IMR-90 (cell line): ENCODE data around the gene NLRC3. TPM values are rescaled to one million over a fixed set of nuclear protein-coding genes. Genes with fewer than 3 reads are reported as not detected.

ENCODE experiments used
- ATAC-seq: fragments of 200-7000 bp; cut with Tn5 transposase; 2 replicates; pipeline ENCODE4 v1.9.1; 2020; ENCODE audit warnings: low read depth, mild to moderate bottlenecking, moderate library complexity
- BruUV-seq: library from RNA; stranded (reverse); fragments of 400-500 nt; replicated peaks from 2 replicates; lab custom pipeline; 2021; lab: Mats Ljungman, UMichigan
- CTCF ChIA-PET: fragments of 300-600 bp; formaldehyde crosslinking; extraction: SDS; loops from one replicate; lab custom pipeline; 2021; ENCODE audit warnings: antibody characterized with exemption; lab: Yijun Ruan, JAX
- POLR2A ChIA-PET: fragments of 300-600 bp; sonication (Branson Sonifier 250); formaldehyde crosslinking; loops from one replicate; lab custom pipeline; 2022; ENCODE audit warnings: antibody characterized with exemption; ENCODE audit not compliant: unreplicated experiment; lab: Charles Lee
- DNase-seq: peaks from one replicate; pipeline ENCODE4 v3.0.0; 2013
- H2AFZ ChIP-seq: replicated peaks from 2 replicates; pipeline ENCODE3; 2013; ENCODE audit warnings: low read length, mild to moderate bottlenecking; ENCODE audit not compliant: poor library complexity
- H2AK5ac ChIP-seq: 2 replicates; pipeline ENCODE4 v1.6.1; 2013; ENCODE audit warnings: low read depth, low read length, inconsistent platforms
- H2AK9ac ChIP-seq: replicated peaks from 2 replicates; pipeline ENCODE3; 2013; ENCODE audit warnings: mild to moderate bottlenecking, low read depth, low read length, moderate library complexity; ENCODE audit not compliant: poor library complexity
- H2BK120ac ChIP-seq: 2 replicates; pipeline ENCODE4 v1.6.1; 2013; ENCODE audit warnings: low read depth, low read length, inconsistent platforms
- H2BK15ac ChIP-seq: 3 replicates; pipeline ENCODE4 v1.6.1; 2013; ENCODE audit warnings: low read depth, low read length, inconsistent platforms
- H2BK20ac ChIP-seq: 2 replicates; pipeline ENCODE4 v1.6.1; 2013; ENCODE audit warnings: low read depth, mild to moderate bottlenecking, inconsistent platforms, low read length, moderate library complexity
- H2BK5ac ChIP-seq: 2 replicates; pipeline ENCODE4 v1.6.1; 2013; ENCODE audit warnings: mild to moderate bottlenecking, low read depth, low read length, inconsistent platforms; ENCODE audit not compliant: poor library complexity, severe bottlenecking
- H3K14ac ChIP-seq: replicated peaks from 2 replicates; pipeline ENCODE4 v1.6.1; 2013; ENCODE audit warnings: low read depth, low read length, inconsistent platforms
- H3K18ac ChIP-seq: 2 replicates; pipeline ENCODE4 v1.6.1; 2013; ENCODE audit warnings: low read depth, low read length, control low read depth
- H3K23ac ChIP-seq: 2 replicates; pipeline ENCODE4 v1.6.1; 2013; ENCODE audit warnings: low read depth, low read length, inconsistent platforms
- H3K27ac ChIP-seq: 2 replicates; pipeline ENCODE4 v1.5.1; 2013; ENCODE audit warnings: mild to moderate bottlenecking, control low read depth, low read length; ENCODE audit not compliant: insufficient read depth
- H3K27me3 ChIP-seq: 2 replicates; pipeline ENCODE4 v1.6.1; 2013; ENCODE audit warnings: low read length; ENCODE audit not compliant: control insufficient read depth, insufficient read depth
- H3K36me3 ChIP-seq: 2 replicates; pipeline ENCODE4 v1.6.1; 2013; ENCODE audit warnings: low read length, mixed read lengths; ENCODE audit not compliant: control insufficient read depth, insufficient read depth
- H3K4ac ChIP-seq: 2 replicates; pipeline ENCODE4 v1.6.1; 2013; ENCODE audit warnings: low read depth, low read length, inconsistent platforms
- H3K4me1 ChIP-seq: 2 replicates; pipeline ENCODE4 v1.6.1; 2013; ENCODE audit warnings: low read length, mixed read lengths; ENCODE audit not compliant: control insufficient read depth, insufficient read depth
- H3K4me2 ChIP-seq: 2 replicates; pipeline ENCODE4 v1.6.1; 2013; ENCODE audit warnings: low read depth, mild to moderate bottlenecking, control low read depth, low read length, moderate library complexity
- H3K4me3 ChIP-seq: 2 replicates; pipeline ENCODE4 v1.5.1; 2013; ENCODE audit warnings: low read depth, mild to moderate bottlenecking, control low read depth, low read length, moderate library complexity; ENCODE audit not compliant: insufficient read depth
- H3K56ac ChIP-seq: 2 replicates; pipeline ENCODE4 v1.6.1; 2013; ENCODE audit warnings: low read length, inconsistent platforms; ENCODE audit not compliant: insufficient read depth; ENCODE audit errors: extremely low read depth
- H3K79me1 ChIP-seq, 2 experiments: 2 replicates each; pipeline ENCODE4 v1.6.1; 2013; ENCODE audit warnings: low read length in 2 of 2, inconsistent platforms in 1 of 2, low read depth in 1 of 2
- H3K9ac ChIP-seq: 2 replicates; pipeline ENCODE4 v1.6.1; 2013; ENCODE audit warnings: low read depth, low read length, control low read depth
- H3K9me1 ChIP-seq: 2 replicates; pipeline ENCODE4 v1.6.1; 2013; ENCODE audit warnings: low read length, inconsistent platforms; ENCODE audit not compliant: insufficient read depth
- H3K9me3 ChIP-seq: 2 replicates; pipeline ENCODE4 v1.6.1; 2013; ENCODE audit warnings: low read length; ENCODE audit not compliant: control insufficient read depth, insufficient read depth
- H4K20me1 ChIP-seq: 2 replicates; pipeline ENCODE4 v1.6.1; 2013; ENCODE audit warnings: low read length, inconsistent platforms; ENCODE audit not compliant: insufficient read depth
- H4K5ac ChIP-seq: 2 replicates; pipeline ENCODE4 v1.6.1; 2013; ENCODE audit warnings: mild to moderate bottlenecking, low read depth, low read length, control low read depth
- H4K8ac ChIP-seq, 2 experiments: 2 replicates each; pipeline ENCODE4 v1.6.1; 2013; ENCODE audit warnings: low read depth in 2 of 2, low read length in 2 of 2, control low read depth in 1 of 2, inconsistent platforms in 1 of 2
- H4K91ac ChIP-seq: 2 replicates; pipeline ENCODE4 v1.6.1; 2013; ENCODE audit warnings: low read depth, low read length, inconsistent platforms; ENCODE audit not compliant: insufficient read depth
- BHLHE40 ChIP-seq: fragments of 150-350 bp; IDR thresholded peaks from 2 replicates; pipeline ENCODE4 v1.6.1; 2016; ENCODE audit warnings: mild to moderate bottlenecking, low read depth, low read length
- CEBPB ChIP-seq: IDR thresholded peaks from 2 replicates; pipeline ENCODE4 v1.6.1; 2012; ENCODE audit warnings: low read depth, low read length, improper control_type of control experiment
- ELK1 ChIP-seq: fragments of 150-350 bp; IDR thresholded peaks from 2 replicates; pipeline ENCODE4 v1.6.1; 2016; ENCODE audit warnings: low read depth, mild to moderate bottlenecking, low read length, moderate library complexity, borderline replicate concordance
- FOS ChIP-seq: fragments of 150-350 bp; IDR thresholded peaks from 2 replicates; pipeline ENCODE4 v1.6.1; 2016; ENCODE audit warnings: low read depth, low read length
- MAFK ChIP-seq: IDR thresholded peaks from 2 replicates; pipeline ENCODE4 v1.6.1; 2012; ENCODE audit warnings: low read depth, low read length, improper control_type of control experiment
- MAZ ChIP-seq: IDR thresholded peaks from 2 replicates; pipeline ENCODE4 v1.6.1; 2012; ENCODE audit warnings: low read depth, mild to moderate bottlenecking, low read length, improper control_type of control experiment, moderate library complexity, borderline replicate concordance
- MXI1 ChIP-seq: IDR thresholded peaks from 2 replicates; pipeline ENCODE4 v1.6.1; 2012; ENCODE audit warnings: low read depth, mild to moderate bottlenecking, low read length, moderate library complexity, borderline replicate concordance
- NFE2L2 ChIP-seq: fragments of 150-350 bp; IDR thresholded peaks from 2 replicates; pipeline ENCODE4 v1.6.1; 2016; ENCODE audit warnings: low read depth, mild to moderate bottlenecking, low read length
- POLR2A ChIP-seq: IDR thresholded peaks from 2 replicates; pipeline ENCODE4 v1.6.1; 2012; ENCODE audit warnings: mild to moderate bottlenecking, low read depth, low read length
- RAD21 ChIP-seq: IDR thresholded peaks from 2 replicates; pipeline ENCODE4 v1.6.1; 2012; ENCODE audit warnings: low read length, improper control_type of control experiment
- RCOR1 ChIP-seq: IDR thresholded peaks from 2 replicates; pipeline ENCODE4 v1.6.1; 2012; ENCODE audit warnings: mild to moderate bottlenecking, low read length, improper control_type of control experiment; ENCODE audit not compliant: insufficient replicate concordance
- RFX5 ChIP-seq: IDR thresholded peaks from 2 replicates; pipeline ENCODE4 v1.8.0; 2012; ENCODE audit warnings: low read depth, mild to moderate bottlenecking, low read length, moderate library complexity
- SMC3 ChIP-seq: fragments of 150-350 bp; IDR thresholded peaks from 2 replicates; pipeline ENCODE4 v1.6.1; 2016; ENCODE audit warnings: low read depth, mild to moderate bottlenecking, antibody characterized with exemption, low read length, moderate library complexity
- USF2 ChIP-seq: fragments of 150-350 bp; IDR thresholded peaks from 2 replicates; pipeline ENCODE4 v1.6.1; 2017; ENCODE audit warnings: mild to moderate bottlenecking, antibody characterized with exemption, low read length, low read depth
- WGBS, 2 experiments: methylation state at CpG; one replicate each; pipeline versions ENCODE4 v1.1.5 to v1.1.7; 2013; ENCODE audit warnings: missing lambda C conversion rate in 2 of 2; ENCODE audit not compliant: insufficient read length in 1 of 2; ENCODE audit errors: extremely low coverage in 2 of 2; 5-methylcytosine and 5-hydroxymethylcytosine counted together
- dilution Hi-C: fragments of 300-500 bp; cut with HindIII; formaldehyde crosslinking; loops from one replicate; pipeline ENCODE4 v1.14.3; 2018; ENCODE audit warnings: low sequenced_read_pairs; ENCODE audit not compliant: unreplicated experiment
- in situ Hi-C: fragments of 300-500 bp; cut with MboI; formaldehyde crosslinking; loops from 3 replicates; pipeline ENCODE4 v1.14.3; 2019; ENCODE audit warnings: low sequenced_read_pairs, inconsistent platforms, mixed read lengths
- intact Hi-C: fragments of 100-400 bp; cut with micrococcal nuclease; formaldehyde crosslinking; loops from 2 replicates; pipeline ENCODE4 v1.10.0; 2022
- polyA plus RNA-seq, 3 experiments: library from polyadenylated mRNA; depleted of rRNA; stranded (reverse); fragments of >200 nt; gene quantifications; 2 replicates each; pipeline ENCODE4 v1.2.3, GENCODE V29; 2012; ENCODE audit warnings: low replicate concordance in 1 of 3
- total RNA-seq: library from RNA; depleted of rRNA; stranded (reverse); fragments of >200 nt; gene quantifications from 2 replicates; pipeline ENCODE4 v1.2.3, GENCODE V29; 2012
- TF ChIP-seq, protein P1 (sequence below): conservative IDR thresholded peaks from 2 replicates; pipeline ENCODE4 v1.5.1; 2012; ENCODE audit warnings: mild to moderate bottlenecking, low read depth, low read length, improper control_type of control experiment

NLRC3 gene
- total and polyA plus RNA-seq, 2 of the 4 experiments (the other 2 are of a cell fraction): not detected

DNA sequence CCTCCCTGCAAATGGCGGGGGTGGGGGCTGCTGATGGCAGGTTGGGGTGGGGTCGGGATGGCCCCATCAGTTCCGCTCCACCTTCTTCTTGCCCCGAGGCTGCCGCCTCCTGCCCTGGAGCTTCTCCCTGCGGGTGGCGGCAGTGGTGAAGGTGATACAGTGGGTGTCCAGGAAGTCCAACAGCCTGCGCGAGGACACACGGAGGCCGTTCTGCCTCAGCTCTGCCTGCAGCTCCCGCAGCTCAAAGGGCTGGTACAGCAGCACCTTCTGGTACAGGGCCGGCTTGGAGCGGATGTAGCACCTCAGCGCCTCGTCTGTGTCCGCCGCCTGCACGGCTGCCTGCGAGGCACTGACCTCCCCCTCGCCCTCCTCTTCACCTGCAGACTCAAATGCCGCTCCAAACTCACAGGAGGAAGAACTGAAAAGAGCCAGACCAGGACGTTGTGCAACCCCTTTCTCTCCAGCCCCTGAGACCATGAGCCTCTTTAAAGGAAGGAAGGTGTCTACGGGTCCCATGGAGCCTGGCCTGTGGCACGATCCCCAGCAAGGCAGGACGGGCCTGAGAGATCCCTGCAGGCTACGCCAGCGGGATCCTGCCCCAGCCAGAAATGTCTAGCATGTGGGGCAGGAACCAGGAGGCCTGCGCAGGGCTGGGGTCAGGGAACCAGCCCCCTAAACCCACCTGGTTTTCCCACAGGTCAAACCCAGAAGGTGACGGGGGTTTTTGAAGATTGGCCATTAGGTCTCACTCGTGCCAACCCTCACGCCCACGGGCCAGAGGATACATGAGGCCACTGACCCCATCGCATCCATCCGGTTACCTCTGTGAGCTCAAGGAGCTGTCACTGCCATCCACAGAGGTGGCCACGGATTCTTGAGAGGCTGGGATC, 5.3 kb upstream of the NLRC3 start:
- H3K9me1 ChIP-seq: no peaks in the 10 kb centered on the region
- no TSS peak for BruUV-seq
- H4K5ac ChIP-seq: no peak overlapping the region
- H2BK15ac ChIP-seq: no peak overlapping the region
- ChIA-PET CTCF (no interaction called here), POLR2A (no interaction called here)
- H3K4ac ChIP-seq: no peak overlapping the region
- no peak overlapping the region for H3K4me3 ChIP-seq
- 95% methylated on average over 7 of the region's 36 CpGs; no CpG with 5 or more reads in 1 of the 2 experiments for WGBS, 2 experiments
- no peak overlapping the region for H3K14ac ChIP-seq
- ATAC-seq: no peak
- no peak overlapping the region for H2BK20ac ChIP-seq
- no peak overlapping the region for H4K8ac ChIP-seq
- H4K20me1 ChIP-seq: no peaks in the 10 kb centered on the region
- in situ Hi-C loops: no loop called here
- H3K4me2 ChIP-seq: no peak overlapping the region
- no peak overlapping the region for H3K18ac ChIP-seq
- H3K56ac ChIP-seq: no peak overlapping the region
- H2AFZ ChIP-seq: no peak overlapping the region
- intact Hi-C loops: no loop called here
- H3K36me3 ChIP-seq: peaks cover 12% of the 10 kb centered on the region
- H3K79me1 ChIP-seq: no peaks in the 10 kb centered on the region
- H3K27ac ChIP-seq: no peak overlapping the region
- H2AK5ac ChIP-seq: no peak overlapping the region
- no peak overlapping the region for H2BK5ac ChIP-seq
- H4K91ac ChIP-seq: no peak overlapping the region
- H3K9me3 ChIP-seq: no peaks in the 10 kb centered on the region
- no peak for DNase-seq
- no peak overlapping the region for H3K9ac ChIP-seq
- H3K4me1 ChIP-seq: no peaks in the 10 kb centered on the region; the same call in 1 of the 2 replicates
- H2BK120ac ChIP-seq: no peak overlapping the region
- no peak overlapping the region for H3K23ac ChIP-seq
- H3K27me3 ChIP-seq: no peaks in the 10 kb centered on the region
- H2AK9ac ChIP-seq: no peak overlapping the region
- dilution Hi-C loops: no loop called here
- TF ChIP-seq NFE2L2 (no peak), MXI1 (no peak), SMC3 (no peak), FOS (no peak), POLR2A (no peak), MAZ (no peak), RCOR1 (no peak), RAD21 (no peak), BHLHE40 (no peak), ELK1 (no peak), CEBPB (no peak), USF2 (no peak), MAFK (no peak), RFX5 (no peak)
- TF ChIP-seq, protein P1, sequence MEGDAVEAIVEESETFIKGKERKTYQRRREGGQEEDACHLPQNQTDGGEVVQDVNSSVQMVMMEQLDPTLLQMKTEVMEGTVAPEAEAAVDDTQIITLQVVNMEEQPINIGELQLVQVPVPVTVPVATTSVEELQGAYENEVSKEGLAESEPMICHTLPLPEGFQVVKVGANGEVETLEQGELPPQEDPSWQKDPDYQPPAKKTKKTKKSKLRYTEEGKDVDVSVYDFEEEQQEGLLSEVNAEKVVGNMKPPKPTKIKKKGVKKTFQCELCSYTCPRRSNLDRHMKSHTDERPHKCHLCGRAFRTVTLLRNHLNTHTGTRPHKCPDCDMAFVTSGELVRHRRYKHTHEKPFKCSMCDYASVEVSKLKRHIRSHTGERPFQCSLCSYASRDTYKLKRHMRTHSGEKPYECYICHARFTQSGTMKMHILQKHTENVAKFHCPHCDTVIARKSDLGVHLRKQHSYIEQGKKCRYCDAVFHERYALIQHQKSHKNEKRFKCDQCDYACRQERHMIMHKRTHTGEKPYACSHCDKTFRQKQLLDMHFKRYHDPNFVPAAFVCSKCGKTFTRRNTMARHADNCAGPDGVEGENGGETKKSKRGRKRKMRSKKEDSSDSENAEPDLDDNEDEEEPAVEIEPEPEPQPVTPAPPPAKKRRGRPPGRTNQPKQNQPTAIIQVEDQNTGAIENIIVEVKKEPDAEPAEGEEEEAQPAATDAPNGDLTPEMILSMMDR: no peak
